ENCODE measurements around the gene CERS6.

Gene CERS6

DNA sequence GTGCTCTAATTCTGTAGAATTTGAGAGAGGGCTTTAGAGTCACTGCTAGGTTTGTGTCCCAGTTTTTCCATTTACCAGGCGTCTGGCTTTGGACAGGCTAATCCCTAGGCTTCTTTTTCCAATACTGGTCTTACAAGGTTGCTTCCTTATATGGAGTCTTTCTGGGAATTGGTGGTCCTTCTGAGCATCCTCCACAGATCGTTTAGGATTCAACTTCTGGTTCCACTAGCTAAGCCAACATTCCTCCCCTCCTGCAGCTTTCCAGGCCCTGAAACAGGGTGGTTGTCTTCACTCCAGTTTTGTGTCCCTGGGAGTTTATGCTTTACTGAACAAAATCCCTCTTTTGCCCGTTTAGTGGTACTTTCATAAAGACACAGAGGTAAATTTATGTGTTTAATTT lies 170.6 kb downstream of the CERS6 start:
- H2AFZ ChIP-seq, result no peak overlapping the region
- H3K4me2 ChIP-seq (ENCODE audit: low read length), result no peak overlapping the region
- no peaks in the 10 kb centered on the region for H3K9me3 ChIP-seq (ENCODE audit: control insufficient read depth, low read length)
- H3K4me3 ChIP-seq (ENCODE audit: low read depth, low read length), result no peak overlapping the region
- no peaks in the 10 kb centered on the region for H3K79me2 ChIP-seq
- H3K27ac ChIP-seq, result no peak overlapping the region
- no peak overlapping the region for H3K9ac ChIP-seq
- no peaks in the 10 kb centered on the region for H3K27me3 ChIP-seq (ENCODE audit: control insufficient read depth, insufficient read depth, low read length)
- H3K36me3 ChIP-seq (ENCODE audit: control insufficient read depth, insufficient read depth, low read length), result no peaks in the 10 kb centered on the region
- TF ChIP-seq, protein P1, sequence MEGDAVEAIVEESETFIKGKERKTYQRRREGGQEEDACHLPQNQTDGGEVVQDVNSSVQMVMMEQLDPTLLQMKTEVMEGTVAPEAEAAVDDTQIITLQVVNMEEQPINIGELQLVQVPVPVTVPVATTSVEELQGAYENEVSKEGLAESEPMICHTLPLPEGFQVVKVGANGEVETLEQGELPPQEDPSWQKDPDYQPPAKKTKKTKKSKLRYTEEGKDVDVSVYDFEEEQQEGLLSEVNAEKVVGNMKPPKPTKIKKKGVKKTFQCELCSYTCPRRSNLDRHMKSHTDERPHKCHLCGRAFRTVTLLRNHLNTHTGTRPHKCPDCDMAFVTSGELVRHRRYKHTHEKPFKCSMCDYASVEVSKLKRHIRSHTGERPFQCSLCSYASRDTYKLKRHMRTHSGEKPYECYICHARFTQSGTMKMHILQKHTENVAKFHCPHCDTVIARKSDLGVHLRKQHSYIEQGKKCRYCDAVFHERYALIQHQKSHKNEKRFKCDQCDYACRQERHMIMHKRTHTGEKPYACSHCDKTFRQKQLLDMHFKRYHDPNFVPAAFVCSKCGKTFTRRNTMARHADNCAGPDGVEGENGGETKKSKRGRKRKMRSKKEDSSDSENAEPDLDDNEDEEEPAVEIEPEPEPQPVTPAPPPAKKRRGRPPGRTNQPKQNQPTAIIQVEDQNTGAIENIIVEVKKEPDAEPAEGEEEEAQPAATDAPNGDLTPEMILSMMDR (IDR thresholded peaks at IDR 0.05), result no peak
- H3K4me1 ChIP-seq, result peaks cover 13% of the 10 kb centered on the region

DNA sequence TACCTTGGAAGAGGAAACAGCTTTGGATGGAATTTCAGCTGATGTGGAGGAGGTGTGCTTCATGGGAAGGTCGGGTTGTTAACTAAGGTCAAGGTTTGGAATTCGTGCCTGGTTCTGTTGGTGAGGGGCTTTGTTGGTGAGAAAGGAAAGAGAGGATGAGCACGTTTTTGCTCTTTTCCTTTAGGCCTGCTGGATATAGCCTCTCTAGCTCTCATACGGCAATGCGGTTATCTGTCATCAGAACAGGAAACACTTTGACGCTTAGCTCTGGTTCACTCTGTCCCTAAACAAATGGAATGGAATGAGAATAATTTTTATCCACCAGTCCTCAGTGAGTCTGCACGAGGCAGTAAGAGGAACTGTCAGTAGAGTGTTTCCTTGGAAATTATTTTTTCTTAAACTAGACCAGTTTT lies 176.6 kb downstream of the CERS6 start:
- Histone ChIP-seq H3K4me2 (ENCODE audit: low read length) (no peak overlapping the region), H2AFZ (no peak overlapping the region), H3K4me1 (peaks cover 7% of the 10 kb centered on the region), H3K9me3 (ENCODE audit: control insufficient read depth, low read length) (no peaks in the 10 kb centered on the region), H3K27me3 (ENCODE audit: control insufficient read depth, insufficient read depth, low read length) (no peaks in the 10 kb centered on the region), H3K9ac (no peak overlapping the region), H3K27ac (peak overlapping the region; percentile 36), H3K4me3 (ENCODE audit: low read depth, low read length) (no peak overlapping the region), H3K79me2 (no peaks in the 10 kb centered on the region), H3K36me3 (ENCODE audit: control insufficient read depth, insufficient read depth, low read length) (no peaks in the 10 kb centered on the region)
- TF ChIP-seq, protein P1 (IDR thresholded peaks at IDR 0.05), result no peak

DNA sequence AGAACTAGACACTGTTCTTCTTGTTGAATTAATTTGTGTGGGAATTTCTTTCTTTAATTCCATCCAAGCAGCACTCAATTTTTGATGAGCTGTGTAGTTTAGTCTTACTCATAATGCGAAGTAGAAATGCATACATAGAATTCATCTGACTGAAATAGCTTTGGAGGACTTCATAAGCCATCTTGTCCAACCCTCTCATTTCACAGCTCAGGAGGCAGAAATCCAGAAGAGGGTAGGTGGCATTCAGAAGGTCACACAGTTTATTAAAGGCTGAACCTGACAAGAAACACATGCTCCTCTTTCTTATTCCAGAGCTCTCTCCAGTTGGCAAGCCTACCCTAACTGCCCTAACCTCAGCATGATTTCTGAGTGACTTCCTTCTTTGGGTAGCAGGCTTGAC lies 177.1 kb downstream of the CERS6 start:
- Histone ChIP-seq H3K4me2 (ENCODE audit: low read length) (no peak overlapping the region), H3K4me1 (peaks cover 2% of the 10 kb centered on the region), H3K36me3 (ENCODE audit: control insufficient read depth, insufficient read depth, low read length) (no peaks in the 10 kb centered on the region), H3K27ac (no peak overlapping the region), H3K9me3 (ENCODE audit: control insufficient read depth, low read length) (no peaks in the 10 kb centered on the region), H3K4me3 (ENCODE audit: low read depth, low read length) (no peak overlapping the region), H3K79me2 (no peaks in the 10 kb centered on the region), H3K9ac (no peak overlapping the region), H2AFZ (no peak overlapping the region), H3K27me3 (ENCODE audit: control insufficient read depth, insufficient read depth, low read length) (no peaks in the 10 kb centered on the region)
- TF ChIP-seq, protein P1 (IDR thresholded peaks at IDR 0.05), result no peak

DNA sequence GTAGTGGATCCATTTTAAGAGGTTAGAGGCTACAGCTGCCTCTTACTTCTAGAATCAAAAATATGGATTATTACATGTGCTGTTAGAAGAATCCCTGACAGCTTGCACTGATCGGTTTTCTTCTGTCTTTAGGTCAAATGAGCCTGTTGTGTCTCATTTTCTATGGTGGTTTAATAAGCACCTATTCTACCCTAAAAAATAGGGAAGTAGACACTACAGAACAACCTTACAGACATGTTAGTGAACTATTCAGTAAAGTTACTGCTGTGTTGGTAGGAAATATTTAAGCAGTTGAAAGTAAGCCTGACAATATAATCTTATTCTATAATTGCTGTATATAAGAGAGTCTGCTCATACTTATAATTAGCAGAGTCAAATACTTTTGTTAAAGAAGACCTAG lies 177.8 kb downstream of the CERS6 start:
- Histone ChIP-seq H3K4me1 (no peaks in the 10 kb centered on the region), H3K79me2 (no peaks in the 10 kb centered on the region), H3K9ac (no peak overlapping the region), H3K4me3 (ENCODE audit: low read depth, low read length) (no peak overlapping the region), H3K4me2 (ENCODE audit: low read length) (no peak overlapping the region), H2AFZ (no peak overlapping the region), H3K27me3 (ENCODE audit: control insufficient read depth, insufficient read depth, low read length) (no peaks in the 10 kb centered on the region), H3K9me3 (ENCODE audit: control insufficient read depth, low read length) (no peaks in the 10 kb centered on the region), H3K36me3 (ENCODE audit: control insufficient read depth, insufficient read depth, low read length) (no peaks in the 10 kb centered on the region), H3K27ac (no peak overlapping the region)
- TF ChIP-seq, protein P1 (IDR thresholded peaks at IDR 0.05), result no peak

DNA sequence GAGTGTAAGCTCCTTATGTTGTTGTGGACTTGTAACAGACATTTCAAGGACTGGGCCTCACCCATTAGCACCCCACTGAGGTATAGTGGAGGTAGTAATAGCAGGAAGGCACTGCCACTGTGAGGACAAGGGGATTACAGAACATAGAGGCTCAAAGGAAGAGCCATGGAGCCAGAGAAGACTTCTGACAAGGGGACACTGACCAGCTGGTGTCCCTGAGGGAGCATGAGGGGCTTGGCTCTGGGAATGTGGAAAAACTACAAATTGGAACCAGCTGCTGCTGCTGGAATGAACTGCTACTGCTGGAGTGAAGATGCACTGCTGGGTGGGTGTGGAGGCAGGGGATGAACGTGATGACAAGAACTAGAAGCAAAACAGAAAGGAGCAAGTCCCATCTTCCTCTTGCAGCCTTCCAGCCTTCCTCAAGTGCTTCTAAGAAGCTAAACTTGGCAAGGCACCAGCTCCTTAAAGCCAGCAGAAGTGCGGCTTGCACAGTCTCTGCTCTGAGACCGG lies 179.0 kb downstream of the CERS6 start:
- Histone ChIP-seq H3K9ac (no peak overlapping the region), H3K27ac (no peak overlapping the region), H3K4me3 (ENCODE audit: low read depth, low read length) (no peak overlapping the region)

More for the DNA sequence above, 179.0 kb downstream of the CERS6 start:
- no peaks in the 10 kb centered on the region for H3K79me2 ChIP-seq
- no peaks in the 10 kb centered on the region for H3K27me3 ChIP-seq (ENCODE audit: control insufficient read depth, insufficient read depth, low read length)
- H3K4me1 ChIP-seq, result no peaks in the 10 kb centered on the region
- TF ChIP-seq, protein P1 (IDR thresholded peaks at IDR 0.05), result no peak
- no peak overlapping the region for H3K4me2 ChIP-seq (ENCODE audit: low read length)
- H2AFZ ChIP-seq, result no peak overlapping the region
- no peaks in the 10 kb centered on the region for H3K36me3 ChIP-seq (ENCODE audit: control insufficient read depth, insufficient read depth, low read length)
- H3K9me3 ChIP-seq (ENCODE audit: control insufficient read depth, low read length), result no peaks in the 10 kb centered on the region

Data from parathyroid adenoma (tissue), 2 donors.